GM12892 (cell line): Measurements from ENCODE around the gene SHTN1.

ENCODE experiments used
- POLR2A ChIP-seq: IDR thresholded peaks from 2 replicates; pipeline ENCODE4 v1.6.1; 2011; ENCODE audit warnings: low read depth, low read length, control low read depth
- POLR2AphosphoS5 ChIP-seq: IDR thresholded peaks from 2 replicates; pipeline ENCODE4 v1.6.1; 2011; ENCODE audit warnings: low read depth, low read length, control low read depth
- TAF1 ChIP-seq: IDR thresholded peaks from 2 replicates; pipeline ENCODE4 v1.6.1; 2011; ENCODE audit warnings: low read depth, mild to moderate bottlenecking, control low read depth, low read length, borderline replicate concordance

DNA sequence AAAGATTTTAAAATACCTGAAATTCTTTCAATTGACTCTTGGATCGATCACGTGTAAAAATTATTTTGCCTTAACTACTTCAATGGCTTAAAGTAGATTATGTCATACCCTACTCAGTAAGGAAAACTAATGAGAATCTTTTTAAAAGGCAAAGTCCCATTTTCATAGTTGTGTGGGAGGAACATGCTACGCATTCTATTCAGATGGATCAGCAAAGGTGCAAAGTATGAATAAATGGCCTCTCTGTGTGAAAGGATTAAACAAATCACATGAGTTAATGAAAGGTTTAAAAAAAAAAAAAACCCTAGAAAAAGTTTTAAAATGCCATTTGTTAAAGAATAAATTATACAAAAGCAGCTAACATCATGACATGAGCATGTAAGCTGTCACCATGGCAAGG, 78.6 kb downstream of the SHTN1 start:
- TF ChIP-seq POLR2A (no peak), POLR2AphosphoS5 (no peak), TAF1 (no peak)
